Activated CD4-positive, alpha-beta memory T cell treated with anti-CD3 and anti-CD28 coated beads for 36 hours (primary cell): ENCODE measurements around the gene C12orf57. TPM values are rescaled to one million over a fixed set of nuclear protein-coding genes. Genes with fewer than 3 reads are reported as not detected.

Experiments used
- CTCF ChIA-PET: fragments of 350-600 bp; sonication (Branson Sonifier 250); formaldehyde crosslinking; loops from one replicate; lab custom pipeline; 2021; ENCODE audit warnings: antibody characterized with exemption, inconsistent platforms; lab: Charles Lee
- POLR2A ChIA-PET: fragments of 350-600 bp; sonication (Branson Sonifier 250); formaldehyde crosslinking; loops from one replicate; lab custom pipeline; 2021; ENCODE audit warnings: antibody characterized with exemption; lab: Charles Lee
- DNase-seq: peaks from one replicate; pipeline ENCODE4 v3.0.0-alpha.2; 2020
- H3K27ac Mint-ChIP-seq: one replicate; pipeline ENCODE4 v1.8.0; 2021; ENCODE audit warnings: mixed read lengths
- H3K27me3 Mint-ChIP-seq: one replicate; pipeline ENCODE4 v1.8.0; 2021; ENCODE audit warnings: mixed read lengths
- H3K36me3 Mint-ChIP-seq: one replicate; pipeline ENCODE4 v1.8.0; 2021; ENCODE audit warnings: mixed read lengths
- H3K4me1 Mint-ChIP-seq: one replicate; pipeline ENCODE4 v1.8.0; 2021; ENCODE audit warnings: low read depth, mixed read lengths
- H3K4me3 Mint-ChIP-seq: one replicate; pipeline ENCODE4 v1.8.0; 2021; ENCODE audit warnings: mild to moderate bottlenecking, mixed read lengths
- H3K9me3 Mint-ChIP-seq: one replicate; pipeline ENCODE4 v1.8.0; 2021; ENCODE audit warnings: mixed read lengths
- intact Hi-C: fragments of 100-400 bp; cut with micrococcal nuclease; formaldehyde crosslinking; loops from one replicate; pipeline ENCODE4 v1.15.1; 2023
- total RNA-seq, 2 experiments: library from RNA; stranded (reverse); gene quantifications; one replicate each; pipeline ENCODE4 v1.2.3, GENCODE V29; 2021

Gene C12orf57
- total RNA-seq, 2 experiments from 2014 or later, result 257 to 272 TPM

DNA sequence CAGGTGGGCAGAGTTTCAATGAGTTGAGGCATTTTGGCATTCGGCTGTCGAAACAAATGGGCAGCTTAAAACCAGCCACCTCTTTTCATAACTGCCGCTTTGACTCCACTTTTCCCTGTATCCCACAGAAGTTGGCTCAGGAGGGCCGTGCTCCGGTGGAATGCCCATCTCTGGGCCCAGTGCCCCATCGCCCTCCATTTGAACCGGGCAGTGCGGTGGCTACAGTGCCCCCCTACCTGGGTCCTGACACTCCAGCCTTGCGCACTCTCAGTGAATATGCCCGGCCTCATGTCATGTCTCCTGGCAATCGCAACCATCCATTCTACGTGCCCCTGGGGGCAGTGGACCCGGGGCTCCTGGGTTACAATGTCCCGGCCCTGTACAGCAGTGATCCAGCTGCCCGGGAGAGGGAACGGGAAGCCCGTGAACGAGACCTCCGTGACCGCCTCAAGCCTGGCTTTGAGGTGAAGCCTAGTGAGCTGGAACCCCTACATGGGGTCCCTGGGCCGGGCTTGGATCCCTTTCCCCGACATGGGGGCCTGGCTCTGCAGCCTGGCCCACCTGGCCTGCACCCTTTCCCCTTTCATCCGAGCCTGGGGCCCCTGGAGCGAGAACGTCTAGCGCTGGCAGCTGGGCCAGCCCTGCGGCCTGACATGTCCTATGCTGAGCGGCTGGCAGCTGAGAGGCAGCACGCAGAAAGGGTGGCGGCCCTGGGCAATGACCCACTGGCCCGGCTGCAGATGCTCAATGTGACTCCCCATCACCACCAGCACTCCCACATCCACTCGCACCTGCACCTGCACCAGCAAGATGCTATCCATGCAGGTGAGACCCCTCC is 5.2 kb upstream of the C12orf57 start:
- Mint-ChIP-seq H3K36me3 (peaks cover 20% of the 10 kb centered on the region), H3K9me3 (no peaks in the 10 kb centered on the region), H3K27me3 (peaks cover 2% of the 10 kb centered on the region), H3K4me3 (peak overlapping the region; percentile 76), H3K27ac (peak overlapping the region; percentile 94), H3K4me1 (peaks cover 45% of the 10 kb centered on the region)
- intact Hi-C loops, result loop anchor here (1.0 kb wide), 1 partner anchor 14 kb away; no protein-coding TSS in a partner anchor
- no peak for DNase-seq
- CTCF ChIA-PET, result interaction anchor here (0.7 to 5.1 kb wide), 24 partner anchors 8 to 185 kb away, joined by 3 to 63 read pairs (median 6); partner anchors contain the start of genes ATN1, ENO2, MLF2 and SPSB2
- POLR2A ChIA-PET, result interaction anchor here (0.8 to 3.2 kb wide), 23 partner anchors 8 to 186 kb away, joined by 3 to 33 read pairs (median 5); partner anchors contain the start of genes ATN1, CDCA3, EMG1 and ENO2

DNA sequence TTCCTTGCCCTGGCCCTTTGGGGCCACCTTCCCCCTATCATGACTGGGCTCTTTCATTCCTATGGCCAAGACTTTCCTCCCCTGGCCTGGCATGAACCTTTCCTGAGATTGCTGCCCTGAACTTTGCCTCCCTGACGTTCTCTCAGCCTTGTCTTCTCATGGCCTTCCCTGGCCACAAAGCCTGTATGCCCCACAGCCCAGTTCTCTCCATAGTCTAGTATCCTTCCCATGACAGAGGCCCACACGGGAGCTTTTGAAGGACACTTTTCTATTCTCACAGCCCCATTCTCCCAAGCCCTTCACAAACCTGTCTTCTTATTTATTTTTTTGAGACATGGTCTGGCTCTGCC is 4.7 kb upstream of the C12orf57 start:
- H3K36me3 Mint-ChIP-seq, result peaks cover 26% of the 10 kb centered on the region
- no peak for DNase-seq
- intact Hi-C loops, result no loop called here
- ChIA-PET POLR2A (interaction anchor here (0.9 to 3.2 kb wide), 9 partner anchors 10 to 87 kb away, joined by 3 to 19 read pairs (median 5); partner anchors contain the start of genes CDCA3, EMG1, PHB2 and PTPN6), CTCF (interaction anchor here (1.4 to 5.1 kb wide), 7 partner anchors 10 to 66 kb away, joined by 4 to 63 read pairs (median 6); partner anchors contain the start of gene SPSB2)
- H3K4me3 Mint-ChIP-seq, result peak overlapping the region; percentile 4
- H3K27me3 Mint-ChIP-seq, result peaks cover 6% of the 10 kb centered on the region
- no peaks in the 10 kb centered on the region for H3K9me3 Mint-ChIP-seq
- peak overlapping the region; percentile 94 for H3K27ac Mint-ChIP-seq
- peaks cover 45% of the 10 kb centered on the region for H3K4me1 Mint-ChIP-seq

DNA sequence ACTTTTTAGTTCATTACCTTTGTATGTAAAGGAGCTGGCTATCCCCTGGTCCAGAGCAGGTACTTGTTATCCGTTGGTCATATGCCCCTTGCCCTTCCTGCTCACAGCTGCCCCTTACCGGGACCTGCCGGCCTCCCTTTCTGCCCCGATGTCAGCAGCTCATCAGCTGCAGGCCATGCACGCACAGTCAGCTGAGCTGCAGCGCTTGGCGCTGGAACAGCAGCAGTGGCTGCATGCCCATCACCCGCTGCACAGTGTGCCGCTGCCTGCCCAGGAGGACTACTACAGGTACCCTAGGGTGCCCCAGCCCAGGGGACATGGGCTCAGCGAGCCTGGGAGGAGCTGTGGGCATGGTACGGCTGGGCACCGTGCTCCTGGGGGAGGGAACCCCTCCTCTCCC is 2.6 kb upstream of the C12orf57 start:
- Mint-ChIP-seq H3K27ac (no peak overlapping the region), H3K36me3 (peaks cover 28% of the 10 kb centered on the region), H3K9me3 (no peaks in the 10 kb centered on the region), H3K27me3 (peaks cover 6% of the 10 kb centered on the region), H3K4me3 (no peak overlapping the region), H3K4me1 (peaks cover 40% of the 10 kb centered on the region)
- intact Hi-C loops, result no loop called here
- POLR2A ChIA-PET, result interaction anchor here (0.6 to 2.2 kb wide), 3 partner anchors 8 to 31 kb away, joined by 3 to 6 read pairs (median 3); no protein-coding TSS in a partner anchor
- CTCF ChIA-PET, result interaction anchor here (1.0 to 5.1 kb wide), 4 partner anchors 8 to 24 kb away, joined by 4 to 63 read pairs (median 8); no protein-coding TSS in a partner anchor
- no peak for DNase-seq

- intact Hi-C loops, result no loop called here
- ChIA-PET CTCF (interaction anchor here (1.0 to 15.9 kb wide), 3 partner anchors 12 to 23 kb away, joined by 4 to 586 read pairs (median 11); no protein-coding TSS in a partner anchor), POLR2A (interaction anchor here (2.2 to 11.8 kb wide), 2 partner anchors 18 to 19 kb away, joined by 6 to 507 read pairs; no protein-coding TSS in a partner anchor)
Observed at GRCh38 chr12:6941782-6942181, 2.0 kb upstream of the C12orf57 start.

DNA sequence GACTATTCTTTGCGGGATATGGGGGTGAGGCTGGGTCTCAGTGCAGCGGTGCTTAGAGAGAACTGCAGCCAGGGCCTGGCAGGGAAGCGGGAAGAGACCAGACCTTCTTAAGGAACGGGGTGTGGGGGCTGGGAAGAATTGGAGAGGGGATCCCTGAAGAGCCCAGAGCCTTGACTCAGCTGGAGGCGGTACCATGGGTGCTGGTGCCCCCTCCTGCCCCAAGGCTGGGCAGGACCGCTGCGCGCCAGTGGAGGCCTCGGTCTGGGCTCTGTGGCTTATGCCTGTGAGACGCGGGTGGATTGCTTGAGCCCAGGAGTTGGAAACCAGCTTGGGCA is 1.5 kb upstream of the C12orf57 start:
- ChIA-PET CTCF (interaction anchor here (0.9 to 15.9 kb wide), 2 partner anchors 17 to 18 kb away, joined by 5 to 586 read pairs; no protein-coding TSS in a partner anchor), POLR2A (interaction anchor here (2.4 to 11.8 kb wide), 4 partner anchors 10 to 90 kb away, joined by 14 to 507 read pairs (median 29); partner anchors contain the start of genes CDCA3 and USP5)
- peaks cover 24% of the 10 kb centered on the region for H3K36me3 Mint-ChIP-seq
- H3K9me3 Mint-ChIP-seq, result no peaks in the 10 kb centered on the region
- no peak for DNase-seq
- H3K4me3 Mint-ChIP-seq, result no peak overlapping the region
- peaks cover 39% of the 10 kb centered on the region for H3K4me1 Mint-ChIP-seq
- peaks cover 6% of the 10 kb centered on the region for H3K27me3 Mint-ChIP-seq
- intact Hi-C loops, result no loop called here
- H3K27ac Mint-ChIP-seq, result peak overlapping the region; percentile 100

More at GRCh38 chr12:6941782-6942181, 2.0 kb upstream of the C12orf57 start:
- Mint-ChIP-seq H3K4me1 (peaks cover 36% of the 10 kb centered on the region), H3K9me3 (no peaks in the 10 kb centered on the region), H3K4me3 (no peak overlapping the region), H3K27ac (peak overlapping the region; percentile 100), H3K27me3 (peaks cover 6% of the 10 kb centered on the region), H3K36me3 (peaks cover 24% of the 10 kb centered on the region)
- DNase-seq, result no peak

DNA sequence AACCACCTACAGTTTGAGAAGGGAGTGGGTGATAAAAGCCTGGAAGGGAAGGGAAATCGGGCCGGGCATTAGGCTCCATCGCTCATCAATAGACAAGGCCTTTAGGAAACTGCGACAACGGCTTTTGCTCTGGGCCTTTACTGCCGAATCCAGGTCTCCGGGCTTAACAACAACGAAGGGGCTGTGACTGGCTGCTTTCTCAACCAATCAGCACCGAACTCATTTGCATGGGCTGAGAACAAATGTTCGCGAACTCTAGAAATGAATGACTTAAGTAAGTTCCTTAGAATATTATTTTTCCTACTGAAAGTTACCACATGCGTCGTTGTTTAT is 467 bp upstream of the C12orf57 start:
- ChIA-PET CTCF (interaction anchor here (0.7 to 15.9 kb wide), 15 partner anchors 9 to 165 kb away, joined by 3 to 586 read pairs (median 7); partner anchors contain the start of genes C1RL, LPCAT3 and SPSB2), POLR2A (interaction anchor here (0.6 to 11.8 kb wide), 31 partner anchors 7 to 1017 kb away, joined by 3 to 507 read pairs (median 5); partner anchors contain the start of genes ATN1, C1RL, CDCA3 and COPS7A)
- Mint-ChIP-seq H3K27me3 (peaks cover 6% of the 10 kb centered on the region), H3K4me1 (peaks cover 48% of the 10 kb centered on the region), H3K4me3 (peak overlapping the region; percentile 90), H3K36me3 (peaks cover 25% of the 10 kb centered on the region), H3K9me3 (no peaks in the 10 kb centered on the region), H3K27ac (peak overlapping the region; percentile 100)
- DNase-seq, result peak; percentile 87
- intact Hi-C loops, result loop anchor here (1.0 kb wide), 3 partner anchors 52 to 149 kb away; partner anchors contain the start of genes C1R and LPCAT3

GRCh38 chr12:6944381-6945186 is 762 bp downstream of the C12orf57 start:
- intact Hi-C loops, result loop anchor here (1.0 kb wide), 8 partner anchors 9 to 164 kb away; partner anchors contain the start of genes EMG1, PHB2 and USP5
- H3K4me3 Mint-ChIP-seq, result peak overlapping the region; percentile 90
- H3K27me3 Mint-ChIP-seq, result peaks cover 6% of the 10 kb centered on the region
- peak; percentile 95 for DNase-seq
- peaks cover 25% of the 10 kb centered on the region for H3K36me3 Mint-ChIP-seq
- H3K27ac Mint-ChIP-seq, result peak overlapping the region; percentile 100
- no peaks in the 10 kb centered on the region for H3K9me3 Mint-ChIP-seq
- POLR2A ChIA-PET, result interaction anchor here (0.7 to 11.8 kb wide), 35 partner anchors 8 to 342 kb away, joined by 3 to 507 read pairs (median 5); partner anchors contain the start of genes ATN1, C1RL, CDCA3 and COPS7A
- CTCF ChIA-PET, result interaction anchor here (0.6 to 15.9 kb wide), 24 partner anchors 8 to 249 kb away, joined by 3 to 586 read pairs (median 5); partner anchors contain the start of genes C1R, C1RL, EMG1 and LPCAT3
- peaks cover 56% of the 10 kb centered on the region for H3K4me1 Mint-ChIP-seq

DNA sequence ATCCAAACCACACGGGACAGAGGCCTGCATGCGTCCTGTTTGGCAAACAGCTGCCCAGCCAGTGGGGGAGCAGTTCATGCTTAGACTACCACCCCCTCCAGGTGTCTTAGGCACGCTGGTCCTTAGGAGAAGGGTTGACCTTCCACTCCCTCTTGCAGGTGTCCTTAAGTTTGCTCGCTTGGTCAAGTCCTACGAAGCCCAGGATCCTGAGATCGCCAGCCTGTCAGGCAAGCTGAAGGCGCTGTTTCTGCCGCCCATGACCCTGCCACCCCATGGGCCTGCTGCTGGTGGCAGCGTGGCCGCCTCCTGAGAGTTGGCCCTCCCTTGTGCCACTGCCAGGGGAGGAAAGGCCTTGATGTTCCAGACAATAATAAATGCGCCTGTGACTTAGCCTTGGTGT is 1.8 kb downstream of the C12orf57 start:
- CTCF ChIA-PET, result interaction anchor here (0.9 to 15.9 kb wide), 16 partner anchors 8 to 199 kb away, joined by 3 to 586 read pairs (median 8); partner anchors contain the start of genes C1R, C1RL, LPCAT3 and SPSB2
- Mint-ChIP-seq H3K4me1 (peaks cover 66% of the 10 kb centered on the region), H3K36me3 (peaks cover 25% of the 10 kb centered on the region), H3K9me3 (no peaks in the 10 kb centered on the region), H3K27me3 (peaks cover 6% of the 10 kb centered on the region), H3K27ac (peak overlapping the region; percentile 100), H3K4me3 (peak overlapping the region; percentile 90)
- POLR2A ChIA-PET, result interaction anchor here (1.5 to 11.8 kb wide), 9 partner anchors 8 to 163 kb away, joined by 3 to 507 read pairs (median 18); partner anchors contain the start of genes C1RL, EMG1, PHB2 and SPSB2
- intact Hi-C loops, result no loop called here
- no peak for DNase-seq

- CTCF ChIA-PET, result interaction anchor here (0.6 to 15.9 kb wide), 14 partner anchors 8 to 198 kb away, joined by 3 to 586 read pairs (median 8); partner anchors contain the start of genes C1R, C1RL, LPCAT3 and SPSB2
- DNase-seq, result peak; percentile 89
- Mint-ChIP-seq H3K4me1 (peaks cover 68% of the 10 kb centered on the region), H3K9me3 (no peaks in the 10 kb centered on the region), H3K27me3 (peaks cover 6% of the 10 kb centered on the region), H3K4me3 (peak overlapping the region; percentile 90), H3K36me3 (peaks cover 25% of the 10 kb centered on the region), H3K27ac (peak overlapping the region; percentile 100)
- POLR2A ChIA-PET, result interaction anchor here (1.5 to 11.8 kb wide), 7 partner anchors 8 to 162 kb away, joined by 3 to 507 read pairs (median 18); partner anchors contain the start of genes C1RL, EMG1, PHB2 and SPSB2
- intact Hi-C loops, result no loop called here
Observed at GRCh38 chr12:6946033-6946919, 2.5 kb downstream of the C12orf57 start.
